Neuron (in vitro differentiated cells): ENCODE measurements around the gene HDAC5.
A peak's percentile ranks its signal among the peaks of the same experiment; 100 is the strongest.
"Not testable (repeated sequence)": the region's sequence is repeated elsewhere in the genome, so short reads cannot be mapped to it uniquely, and the experiment has no call there.

ENCODE experiments used
- H2AFZ ChIP-seq: one replicate; pipeline ENCODE4 v1.6.1; 2013; ENCODE audit warnings: low read depth, mild to moderate bottlenecking, inconsistent platforms, low read length, moderate library complexity
- H3K27me3 ChIP-seq: one replicate; pipeline ENCODE4 v1.6.1; 2013; ENCODE audit warnings: low read length; ENCODE audit not compliant: insufficient read depth
- H3K36me3 ChIP-seq: one replicate; pipeline ENCODE4 v1.6.1; 2013; ENCODE audit warnings: low read length; ENCODE audit not compliant: insufficient read depth
- H3K4me1 ChIP-seq: one replicate; pipeline ENCODE4 v1.6.1; 2013; ENCODE audit warnings: low read length; ENCODE audit not compliant: insufficient read depth
- H3K4me3 ChIP-seq: 2 replicates; pipeline ENCODE4 v1.5.1; 2013; ENCODE audit warnings: mild to moderate bottlenecking, low read length, moderate library complexity
- H3K9me3 ChIP-seq: one replicate; pipeline ENCODE4 v1.6.1; 2013; ENCODE audit warnings: low read length

The HDAC5 gene

GRCh38 chr17:44122816-44123355 is 555 bp downstream of the HDAC5 start:
- H3K36me3 ChIP-seq, result no peaks in the 10 kb centered on the region
- no peaks in the 10 kb centered on the region for H3K27me3 ChIP-seq
- H3K4me1 ChIP-seq, result peaks cover 28% of the 10 kb centered on the region
- H3K9me3 ChIP-seq, result no peaks in the 10 kb centered on the region
- H2AFZ ChIP-seq, result peak overlapping the region; percentile 23
- peak overlapping the region; percentile 83 for H3K4me3 ChIP-seq

- H3K4me1 ChIP-seq, result peaks cover 28% of the 10 kb centered on the region
- H3K4me3 ChIP-seq, result peak overlapping the region; percentile 83
- no peaks in the 10 kb centered on the region for H3K27me3 ChIP-seq
- H3K36me3 ChIP-seq, result peaks cover 2% of the 10 kb centered on the region
- no peaks in the 10 kb centered on the region for H3K9me3 ChIP-seq
- no peak overlapping the region for H2AFZ ChIP-seq
Observed at GRCh38 chr17:44121997-44122815, 1.2 kb downstream of the HDAC5 start.

DNA sequence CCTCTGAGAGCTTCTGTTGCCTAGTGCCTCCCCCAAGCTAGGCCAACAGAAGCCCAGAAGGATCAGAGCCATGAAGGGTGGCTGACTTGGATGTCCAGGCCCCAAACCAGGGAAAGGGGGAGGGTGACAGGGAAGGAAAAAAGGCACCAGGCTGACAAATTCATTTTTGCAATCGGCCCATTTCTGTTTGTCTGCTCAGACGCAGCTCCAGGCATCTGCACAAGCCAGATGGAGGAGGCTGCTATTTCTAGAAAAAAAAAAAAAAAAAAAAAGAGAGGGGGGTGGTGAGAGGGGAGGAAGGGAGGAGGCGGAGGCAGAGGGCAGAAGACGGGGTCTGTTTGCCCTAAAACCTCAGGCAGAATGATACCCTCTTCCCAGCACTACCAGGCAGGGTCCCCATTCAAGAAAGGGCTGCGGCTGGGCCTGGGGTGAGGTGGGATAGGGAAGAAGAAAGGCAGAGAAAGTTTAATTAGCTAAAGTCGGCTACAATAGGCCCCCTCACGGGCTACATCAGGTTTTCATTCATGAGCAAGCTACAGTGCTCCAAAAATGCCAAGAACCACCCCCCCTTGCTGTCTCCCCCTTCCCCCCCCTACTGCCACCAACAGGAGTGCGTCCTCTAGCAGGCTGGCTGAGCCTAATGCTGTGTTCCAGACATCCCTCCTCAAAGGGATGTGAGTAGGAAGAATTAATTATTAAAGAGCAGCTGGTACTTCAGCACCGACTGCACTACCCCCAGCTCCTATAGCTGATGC is 2.4 kb downstream of the HDAC5 start:
- peaks cover 12% of the 10 kb centered on the region for H3K36me3 ChIP-seq
- peaks cover 28% of the 10 kb centered on the region for H3K4me1 ChIP-seq
- no peaks in the 10 kb centered on the region for H3K27me3 ChIP-seq
- H3K4me3 ChIP-seq, result no peak overlapping the region
- H2AFZ ChIP-seq, result no peak overlapping the region
- H3K9me3 ChIP-seq, result no peaks in the 10 kb centered on the region

DNA sequence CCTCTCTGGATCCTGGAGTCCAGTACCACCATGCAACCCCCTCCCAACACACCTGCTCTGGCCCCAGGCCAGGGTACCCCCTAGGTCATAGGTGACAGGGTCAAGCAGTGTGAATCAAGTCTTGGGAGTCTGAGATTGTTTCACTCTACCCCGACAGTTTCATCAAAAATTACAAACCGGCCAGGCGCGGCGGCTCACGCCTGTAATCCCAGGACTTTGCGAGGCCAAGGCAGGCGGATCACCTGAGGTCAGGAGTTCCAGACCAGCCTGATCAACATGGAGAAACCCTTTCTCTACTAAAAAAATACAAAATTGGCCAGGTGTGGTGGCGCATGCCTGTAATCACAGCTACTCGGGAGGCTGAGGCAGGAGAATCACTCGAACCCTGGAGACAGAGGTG is 3.2 kb downstream of the HDAC5 start:
- H3K9me3 ChIP-seq, H2AFZ ChIP-seq, H3K27me3 ChIP-seq, H3K4me3 ChIP-seq: not testable (repeated sequence)
- Histone ChIP-seq H3K36me3 (peaks cover 13% of the 10 kb centered on the region), H3K4me1 (peaks cover 28% of the 10 kb centered on the region)

DNA sequence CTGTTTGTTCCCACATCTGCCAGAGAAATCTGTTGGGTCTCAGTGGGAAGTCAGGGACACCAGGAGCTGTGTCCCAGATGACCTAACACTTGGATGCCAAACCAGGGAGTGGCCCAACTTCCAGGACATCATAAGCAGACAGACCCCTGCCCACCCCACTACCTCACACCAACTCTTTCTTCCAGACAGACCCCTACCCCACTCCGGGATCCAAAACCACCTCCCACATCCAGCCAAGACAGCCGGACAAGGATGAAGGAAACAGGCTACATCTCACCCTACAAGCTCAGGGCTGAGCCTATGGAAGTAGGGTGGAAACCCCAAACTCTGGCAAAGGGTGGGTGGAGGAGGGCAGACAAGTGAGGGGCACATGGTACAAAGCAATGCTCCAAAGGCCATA is 3.6 kb downstream of the HDAC5 start:
- Histone ChIP-seq H3K36me3 (peaks cover 18% of the 10 kb centered on the region), H2AFZ (no peak overlapping the region), H3K27me3 (no peaks in the 10 kb centered on the region), H3K4me3 (no peak overlapping the region), H3K9me3 (no peaks in the 10 kb centered on the region), H3K4me1 (peaks cover 28% of the 10 kb centered on the region)

DNA sequence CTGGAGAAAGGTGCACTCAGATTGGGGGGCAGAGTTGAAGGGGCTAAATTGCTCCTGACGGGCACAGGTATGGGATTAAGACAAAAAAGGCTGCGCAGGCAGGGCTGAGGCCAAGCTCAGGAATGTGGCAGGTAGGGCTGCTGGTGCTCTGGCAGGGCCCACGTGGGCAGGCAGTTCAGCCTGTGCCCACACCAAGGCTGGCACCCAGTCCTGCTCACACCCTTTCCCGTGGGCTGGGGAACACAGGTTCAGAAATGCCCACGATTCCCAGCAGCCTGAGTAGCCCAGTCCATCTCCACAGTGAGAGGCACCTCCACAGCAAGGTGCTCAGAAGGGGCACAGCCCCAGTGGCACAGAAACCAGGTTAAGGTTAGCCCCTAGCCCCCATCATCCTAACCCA is 4.4 kb downstream of the HDAC5 start:
- Histone ChIP-seq H3K9me3 (no peaks in the 10 kb centered on the region), H2AFZ (no peak overlapping the region), H3K36me3 (peaks cover 18% of the 10 kb centered on the region), H3K27me3 (no peaks in the 10 kb centered on the region), H3K4me3 (no peak overlapping the region), H3K4me1 (peaks cover 25% of the 10 kb centered on the region)

DNA sequence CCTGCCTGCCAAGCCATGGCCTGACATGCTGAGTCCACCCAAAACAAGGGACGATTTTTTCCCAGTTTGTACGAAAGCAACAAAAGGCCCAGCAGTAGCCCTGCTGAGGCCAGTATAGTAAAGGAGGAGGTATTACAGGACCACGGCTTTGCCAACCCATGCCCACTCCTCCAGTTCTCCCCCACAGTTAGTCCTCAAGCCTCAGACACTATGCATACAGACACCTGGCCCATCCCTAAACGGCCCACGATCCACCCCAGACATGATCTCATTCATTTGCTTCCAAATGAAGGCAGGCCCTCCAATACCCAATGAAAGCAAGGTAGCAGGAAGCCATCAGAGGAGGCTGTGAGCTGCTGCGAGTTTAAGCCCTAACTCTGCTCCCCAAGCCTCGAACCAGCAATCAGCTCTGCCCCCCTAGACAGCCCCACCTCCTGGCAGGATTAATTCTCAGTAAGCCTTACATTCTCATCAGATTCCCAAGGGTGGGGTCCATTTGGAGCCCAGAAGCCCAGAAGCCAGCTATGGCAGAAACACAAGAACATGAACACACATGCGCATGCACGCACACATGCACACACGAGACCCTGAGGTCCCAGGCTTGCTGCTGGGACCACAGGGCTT is 4.9 kb downstream of the HDAC5 start:
- H3K4me3 ChIP-seq, result no peak overlapping the region
- H3K36me3 ChIP-seq, result peaks cover 18% of the 10 kb centered on the region
- no peaks in the 10 kb centered on the region for H3K27me3 ChIP-seq
- H3K4me1 ChIP-seq, result peaks cover 24% of the 10 kb centered on the region
- no peaks in the 10 kb centered on the region for H3K9me3 ChIP-seq
- H2AFZ ChIP-seq, result no peak overlapping the region

GRCh38 chr17:44117351-44117750 is 6.1 kb downstream of the HDAC5 start:
- H3K4me1 ChIP-seq, result peaks cover 18% of the 10 kb centered on the region
- H3K9me3 ChIP-seq, result no peaks in the 10 kb centered on the region
- H3K4me3 ChIP-seq, result no peak overlapping the region
- H3K36me3 ChIP-seq, result peaks cover 18% of the 10 kb centered on the region
- no peaks in the 10 kb centered on the region for H3K27me3 ChIP-seq
- H2AFZ ChIP-seq, result no peak overlapping the region

DNA sequence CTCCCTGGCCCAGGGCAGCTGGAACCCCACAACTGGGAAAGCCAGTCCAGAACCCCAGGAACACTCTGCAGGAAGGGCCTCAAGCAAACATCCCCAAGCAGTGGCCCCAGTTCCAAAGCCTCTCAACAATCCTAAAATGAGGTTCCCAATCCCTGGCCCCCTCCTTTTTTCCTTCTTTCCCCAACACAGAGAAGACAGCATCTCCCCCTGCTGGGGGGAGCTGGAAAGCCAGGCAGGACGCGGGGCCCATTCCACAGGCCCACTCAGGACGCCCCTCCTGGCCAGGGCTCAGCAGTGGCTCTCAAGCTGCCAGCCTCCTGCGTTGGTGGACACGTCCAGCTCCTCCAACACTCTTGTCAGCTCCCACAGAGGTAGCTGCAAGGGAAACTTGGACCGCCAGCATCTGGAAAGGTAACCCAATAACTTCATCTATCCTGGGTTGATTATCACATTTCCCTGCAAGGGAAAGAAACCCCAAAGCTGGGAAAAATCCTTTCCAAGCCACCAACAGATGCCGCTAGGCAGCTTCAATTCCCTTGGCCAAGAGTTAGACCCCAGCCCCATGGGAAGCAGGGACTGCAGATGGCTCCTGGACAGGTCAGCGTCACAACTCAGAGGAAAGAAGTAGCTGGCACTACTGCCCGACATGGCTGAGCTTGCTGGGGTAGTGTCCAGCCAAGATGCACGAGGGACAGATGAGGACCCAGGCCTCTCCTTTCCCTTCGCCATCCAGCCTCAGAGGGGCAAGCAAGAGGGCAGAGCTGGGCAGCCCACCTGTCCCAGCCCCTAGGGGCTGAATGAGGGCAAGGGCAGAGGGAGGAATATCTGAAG is 7.6 kb downstream of the HDAC5 start:
- H3K27me3 ChIP-seq, result no peaks in the 10 kb centered on the region
- no peak overlapping the region for H3K4me3 ChIP-seq
- peaks cover 18% of the 10 kb centered on the region for H3K36me3 ChIP-seq

GRCh38 chr17:44113868-44114840 is 9.3 kb downstream of the HDAC5 start:
- H3K9me3 ChIP-seq, result no peaks in the 10 kb centered on the region
- H3K36me3 ChIP-seq, result peaks cover 25% of the 10 kb centered on the region
- H2AFZ ChIP-seq, result no peak overlapping the region
- peaks cover 15% of the 10 kb centered on the region for H3K4me1 ChIP-seq
- H3K4me3 ChIP-seq, result no peak overlapping the region
- H3K27me3 ChIP-seq, result no peaks in the 10 kb centered on the region

More for the DNA sequence above, 7.6 kb downstream of the HDAC5 start:
- no peaks in the 10 kb centered on the region for H3K9me3 ChIP-seq
- peaks cover 14% of the 10 kb centered on the region for H3K4me1 ChIP-seq
- no peak overlapping the region for H2AFZ ChIP-seq

DNA sequence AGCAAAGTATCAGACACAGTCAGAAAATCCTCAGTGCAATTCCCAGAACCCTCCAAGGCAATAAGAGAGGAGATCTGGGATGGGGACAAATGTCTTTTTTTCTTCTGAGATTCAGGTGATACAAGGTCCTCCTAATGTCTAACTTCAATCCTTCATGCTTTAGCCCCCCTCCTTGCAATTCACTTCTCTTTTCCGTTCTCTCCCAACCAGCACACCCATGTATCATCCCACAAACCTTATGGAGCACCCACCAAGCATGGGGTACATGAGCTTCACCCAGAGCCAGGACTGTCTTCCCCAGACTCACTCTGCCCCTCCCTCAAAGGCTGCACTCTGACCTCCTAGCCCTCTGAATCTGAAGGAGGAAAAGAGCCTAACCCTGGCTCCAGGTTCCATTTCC is 10.1 kb downstream of the HDAC5 start:
- Histone ChIP-seq H2AFZ (no peak overlapping the region), H3K27me3 (no peaks in the 10 kb centered on the region), H3K4me1 (peaks cover 15% of the 10 kb centered on the region), H3K4me3 (no peak overlapping the region), H3K36me3 (peaks cover 25% of the 10 kb centered on the region), H3K9me3 (no peaks in the 10 kb centered on the region)
